ENCODE results near the gene STRIP2.
"Not testable (repeated sequence)": the region's sequence is repeated elsewhere in the genome, so short reads cannot be mapped to it uniquely, and the experiment has no call there.

Gene STRIP2

GRCh38 chr7:129497156-129497555 is 62.9 kb downstream of the STRIP2 start:
- no peak for DNase-seq

GRCh38 chr7:129498021-129498420 is 63.8 kb downstream of the STRIP2 start:
- DNase-seq: no peak

GRCh38 chr7:129499999-129500398 is 65.8 kb downstream of the STRIP2 start:
- DNase-seq: no peak

DNA sequence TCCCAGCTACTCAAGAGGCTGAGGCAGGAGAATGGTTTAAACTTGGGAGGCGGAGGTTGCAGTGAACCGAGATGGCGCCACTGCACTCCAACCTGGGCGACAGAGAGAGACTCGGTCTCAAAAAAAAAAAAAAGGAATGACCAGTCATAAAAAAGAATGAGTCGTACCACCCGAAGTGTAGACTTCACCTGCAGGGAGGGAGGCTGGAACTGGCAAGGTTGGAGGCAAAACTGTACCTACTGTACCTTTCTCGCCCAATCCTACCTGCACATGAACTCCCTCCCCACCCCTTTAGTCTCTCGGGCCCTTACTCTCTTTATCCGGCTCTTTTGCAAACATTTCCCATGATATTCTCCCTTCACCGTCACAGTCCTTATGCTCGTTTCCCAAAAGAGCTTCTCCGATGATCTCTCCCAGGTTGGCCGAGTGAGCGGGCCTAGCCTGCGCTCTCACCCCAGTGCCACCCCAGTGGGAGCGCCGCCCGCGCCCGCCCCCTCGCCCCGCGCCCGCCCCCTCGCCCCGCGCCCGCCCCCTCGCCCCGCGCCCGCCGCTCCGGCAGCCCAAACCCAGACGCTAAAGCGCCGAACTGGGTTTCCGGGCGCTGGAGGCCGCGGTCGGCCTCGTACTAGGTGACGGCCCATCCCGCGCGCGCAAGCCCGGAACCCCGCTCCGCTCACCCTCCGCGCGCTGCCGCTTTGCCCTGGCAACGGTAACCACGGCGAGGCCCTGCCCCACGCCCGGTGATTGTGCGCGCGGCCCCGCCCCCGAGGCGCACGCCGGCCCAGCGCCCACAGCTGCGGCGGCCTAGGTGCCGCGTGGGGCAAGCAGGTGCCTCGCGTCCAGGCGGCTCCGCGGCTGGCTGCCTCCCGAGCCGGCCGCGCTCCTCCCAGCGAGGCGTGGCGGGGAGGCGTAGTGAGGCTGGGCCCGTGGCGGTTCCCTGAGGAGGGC is 67.8 kb downstream of the STRIP2 start, which contains the start of gene SMKR1:
Gene SMKR1 (plus strand): TSS at position 772 of the 948 bp plus-strand sequence. CDS start 294 bp downstream, outside the sequence.
- DNase-seq: peak; percentile 90

- peak; percentile 10 for DNase-seq
Observed at GRCh38 chr7:129502708-129503685, 68.8 kb downstream of the STRIP2 start.

- DNase-seq: no peak
Observed at GRCh38 chr7:129503725-129504124, 69.5 kb downstream of the STRIP2 start.

GRCh38 chr7:129512192-129512591 is 78.0 kb downstream of the STRIP2 start:
- no peak for DNase-seq

DNA sequence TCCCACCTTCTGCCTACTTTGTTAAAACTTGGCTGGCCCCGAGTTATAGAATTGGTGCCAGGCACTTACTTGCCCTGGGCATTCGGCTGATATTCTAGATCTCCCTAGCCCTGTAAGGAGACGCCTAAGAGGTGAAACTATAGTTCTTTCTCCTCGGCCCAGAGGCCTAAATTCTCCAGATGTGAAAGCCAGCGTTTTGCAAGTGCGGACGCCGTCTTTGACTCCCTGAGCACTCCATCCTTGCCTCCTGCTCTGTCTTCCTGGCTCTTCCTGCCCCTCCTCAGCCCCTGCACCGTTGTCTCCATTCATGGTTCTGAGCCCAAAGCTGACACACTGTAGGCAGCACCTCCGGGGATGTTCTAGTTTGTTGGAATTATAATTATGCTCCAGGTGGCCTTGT is 79.3 kb downstream of the STRIP2 start:
- DNase-seq: no peak

- no peak for DNase-seq
Observed at GRCh38 chr7:129514683-129515082, 80.5 kb downstream of the STRIP2 start.

GRCh38 chr7:129515381-129515780 is 81.1 kb downstream of the STRIP2 start:
- no peak for DNase-seq

- no peak for DNase-seq
Observed at GRCh38 chr7:129517931-129518330, 83.7 kb downstream of the STRIP2 start.

- no peak for DNase-seq
Observed at GRCh38 chr7:129519464-129519863, 85.2 kb downstream of the STRIP2 start.

- no peak for DNase-seq
Observed at GRCh38 chr7:129522088-129522970, 88.1 kb downstream of the STRIP2 start.

DNA sequence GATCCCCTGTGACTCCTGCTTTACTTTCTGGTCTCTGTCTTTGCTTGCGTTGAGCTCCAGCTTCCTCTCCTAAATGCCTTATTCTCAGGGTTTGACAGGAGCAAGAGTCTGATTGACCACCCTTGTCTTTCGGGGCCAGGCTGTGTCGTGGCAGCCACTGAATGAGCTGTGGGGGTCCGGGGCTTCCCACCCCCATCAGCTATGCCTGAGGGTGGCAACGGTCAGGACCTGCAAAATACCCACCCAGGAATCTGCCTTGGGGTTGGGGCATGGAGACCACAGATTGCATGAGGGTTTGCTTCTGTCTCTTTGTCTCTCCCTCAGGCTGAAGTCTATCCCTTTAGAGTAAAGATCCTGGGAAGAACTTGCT is 88.7 kb downstream of the STRIP2 start:
- no peak for DNase-seq

DNA sequence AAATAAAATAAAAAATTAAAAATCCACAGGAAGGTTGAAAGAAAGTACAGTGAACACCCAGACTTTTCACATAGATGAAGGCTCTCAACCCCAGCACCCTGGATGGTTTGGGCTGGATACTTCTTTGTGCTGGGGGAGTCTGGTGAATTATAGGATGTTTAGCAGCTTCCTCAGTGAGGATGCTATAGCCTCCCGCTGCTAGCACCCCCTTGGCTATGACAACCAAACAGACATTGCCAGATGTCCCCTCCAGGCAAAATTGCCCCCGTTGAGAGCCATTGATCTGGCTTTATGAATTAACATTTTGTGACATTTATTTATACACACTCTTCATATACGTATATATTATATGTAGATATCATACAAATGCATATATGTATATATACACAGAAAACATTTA is 89.7 kb downstream of the STRIP2 start:
- no peak for DNase-seq

GRCh38 chr7:129524405-129524804 is 90.2 kb downstream of the STRIP2 start:
- not testable (repeated sequence) for DNase-seq

GRCh38 chr7:129525225-129525862 is 91.1 kb downstream of the STRIP2 start:
- DNase-seq: no peak

DNA sequence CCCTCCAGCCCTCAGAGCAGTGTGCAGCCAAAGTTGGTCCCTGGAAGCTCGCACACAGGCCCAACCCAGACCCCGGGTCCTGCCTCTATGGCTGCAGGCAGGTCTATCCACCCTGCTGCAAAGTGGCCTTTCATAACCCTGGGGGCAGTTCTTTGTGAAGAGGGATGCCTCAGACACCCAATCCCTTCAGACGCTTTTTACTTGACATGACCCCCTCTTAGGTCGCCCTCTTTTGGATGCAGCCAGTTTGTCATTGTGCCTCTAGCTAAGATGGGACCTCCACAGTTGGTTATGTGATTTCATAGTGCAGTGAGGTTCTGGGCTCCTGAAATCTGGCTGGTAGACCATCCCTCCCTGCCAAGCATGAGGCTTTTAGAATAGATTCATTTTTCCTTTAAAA is 95.4 kb downstream of the STRIP2 start:
- DNase-seq: no peak

GRCh38 chr7:129530795-129531391 is 96.7 kb downstream of the STRIP2 start:
- peak; percentile 46 for DNase-seq

- no peak for DNase-seq
Observed at GRCh38 chr7:129531721-129532120, 97.5 kb downstream of the STRIP2 start.

DNA sequence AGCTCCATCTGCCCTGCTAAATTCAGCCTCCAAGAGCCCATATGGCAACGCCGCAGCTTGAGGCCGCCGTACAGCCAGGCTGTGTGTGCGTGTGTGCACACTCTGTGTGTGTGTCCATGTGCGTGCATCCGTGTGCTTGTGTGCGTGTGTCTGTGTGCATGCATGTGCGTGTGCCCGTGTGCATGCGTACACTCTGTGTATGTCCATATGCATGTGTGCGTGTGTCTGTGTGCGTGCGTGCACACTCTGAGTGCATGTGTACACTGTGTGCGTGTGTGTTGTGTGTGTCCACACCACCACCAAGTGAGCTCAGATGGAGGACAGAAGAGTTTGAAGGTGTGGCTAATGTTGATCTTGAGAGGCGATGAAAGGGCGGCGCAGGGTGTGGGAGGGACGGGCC is 98.1 kb downstream of the STRIP2 start:
- DNase-seq: no peak
